Measurements from ENCODE around the gene ZDHHC4. TPM values are rescaled to one million over a fixed set of nuclear protein-coding genes. Genes with fewer than 3 reads are reported as not detected.

Gene ZDHHC4
- total and polyA plus RNA-seq, 2 of the 13 experiments (the other 11 are each of a cell fraction or from before 2014, with no cell fraction given) = 83.2 to 188 TPM

DNA sequence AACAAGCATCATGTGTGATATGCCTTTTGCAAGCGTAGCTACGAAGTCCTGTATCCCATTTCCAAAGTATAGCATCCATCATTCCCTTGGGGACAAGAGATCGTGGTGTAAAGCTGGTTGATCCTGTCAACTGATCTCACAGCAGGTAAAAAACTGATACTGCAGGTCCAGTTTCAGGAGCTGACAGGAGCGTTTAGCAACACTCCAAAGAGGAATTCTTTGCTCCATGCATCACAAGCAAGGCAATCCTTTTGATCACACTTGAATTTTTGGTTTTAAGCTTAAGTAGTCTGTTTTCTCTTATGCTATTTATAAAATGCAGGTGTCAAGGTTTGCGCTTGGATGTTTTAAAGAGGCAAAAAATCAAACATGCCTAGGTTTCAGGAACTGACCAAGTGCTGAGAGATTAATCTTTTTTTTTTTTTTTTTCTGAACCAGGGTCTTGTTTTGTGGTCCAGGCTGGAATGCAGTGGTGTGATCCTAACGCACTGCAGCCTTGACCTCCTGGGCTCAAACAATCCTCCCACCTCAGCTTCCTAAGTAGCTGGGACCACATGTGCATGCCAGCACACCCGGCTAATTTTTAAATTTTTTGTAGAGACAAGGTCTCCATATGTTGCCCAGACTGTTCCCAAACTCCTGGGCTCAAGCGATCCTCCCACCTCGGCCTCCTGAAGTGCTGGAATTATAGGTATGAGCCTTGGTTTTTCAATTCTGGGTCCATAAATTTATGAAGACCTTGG lies 1.8 kb upstream of the ZDHHC4 start (continued):
- TF ChIP-seq, protein P1, sequence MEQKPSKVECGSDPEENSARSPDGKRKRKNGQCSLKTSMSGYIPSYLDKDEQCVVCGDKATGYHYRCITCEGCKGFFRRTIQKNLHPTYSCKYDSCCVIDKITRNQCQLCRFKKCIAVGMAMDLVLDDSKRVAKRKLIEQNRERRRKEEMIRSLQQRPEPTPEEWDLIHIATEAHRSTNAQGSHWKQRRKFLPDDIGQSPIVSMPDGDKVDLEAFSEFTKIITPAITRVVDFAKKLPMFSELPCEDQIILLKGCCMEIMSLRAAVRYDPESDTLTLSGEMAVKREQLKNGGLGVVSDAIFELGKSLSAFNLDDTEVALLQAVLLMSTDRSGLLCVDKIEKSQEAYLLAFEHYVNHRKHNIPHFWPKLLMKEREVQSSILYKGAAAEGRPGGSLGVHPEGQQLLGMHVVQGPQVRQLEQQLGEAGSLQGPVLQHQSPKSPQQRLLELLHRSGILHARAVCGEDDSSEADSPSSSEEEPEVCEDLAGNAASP (CRISPR knock-in tag; IDR thresholded peaks at IDR 0.05; ENCODE audit: borderline replicate concordance) = peak; percentile 47; the same call in 1 of the 2 replicates
- TF ChIP-seq, protein P2, sequence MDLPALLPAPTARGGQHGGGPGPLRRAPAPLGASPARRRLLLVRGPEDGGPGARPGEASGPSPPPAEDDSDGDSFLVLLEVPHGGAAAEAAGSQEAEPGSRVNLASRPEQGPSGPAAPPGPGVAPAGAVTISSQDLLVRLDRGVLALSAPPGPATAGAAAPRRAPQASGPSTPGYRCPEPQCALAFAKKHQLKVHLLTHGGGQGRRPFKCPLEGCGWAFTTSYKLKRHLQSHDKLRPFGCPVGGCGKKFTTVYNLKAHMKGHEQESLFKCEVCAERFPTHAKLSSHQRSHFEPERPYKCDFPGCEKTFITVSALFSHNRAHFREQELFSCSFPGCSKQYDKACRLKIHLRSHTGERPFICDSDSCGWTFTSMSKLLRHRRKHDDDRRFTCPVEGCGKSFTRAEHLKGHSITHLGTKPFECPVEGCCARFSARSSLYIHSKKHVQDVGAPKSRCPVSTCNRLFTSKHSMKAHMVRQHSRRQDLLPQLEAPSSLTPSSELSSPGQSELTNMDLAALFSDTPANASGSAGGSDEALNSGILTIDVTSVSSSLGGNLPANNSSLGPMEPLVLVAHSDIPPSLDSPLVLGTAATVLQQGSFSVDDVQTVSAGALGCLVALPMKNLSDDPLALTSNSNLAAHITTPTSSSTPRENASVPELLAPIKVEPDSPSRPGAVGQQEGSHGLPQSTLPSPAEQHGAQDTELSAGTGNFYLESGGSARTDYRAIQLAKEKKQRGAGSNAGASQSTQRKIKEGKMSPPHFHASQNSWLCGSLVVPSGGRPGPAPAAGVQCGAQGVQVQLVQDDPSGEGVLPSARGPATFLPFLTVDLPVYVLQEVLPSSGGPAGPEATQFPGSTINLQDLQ (CRISPR knock-in tag; IDR thresholded peaks at IDR 0.05) = no peak
- no peak for TF ChIP-seq ZSCAN9 (CRISPR knock-in tag; IDR thresholded peaks at IDR 0.05; ENCODE audit: borderline replicate concordance)
- TF ChIP-seq ZMAT3 (CRISPR knock-in tag; conservative IDR thresholded peaks at IDR 0.05) = no peak
- TF ChIP-seq, protein P3, sequence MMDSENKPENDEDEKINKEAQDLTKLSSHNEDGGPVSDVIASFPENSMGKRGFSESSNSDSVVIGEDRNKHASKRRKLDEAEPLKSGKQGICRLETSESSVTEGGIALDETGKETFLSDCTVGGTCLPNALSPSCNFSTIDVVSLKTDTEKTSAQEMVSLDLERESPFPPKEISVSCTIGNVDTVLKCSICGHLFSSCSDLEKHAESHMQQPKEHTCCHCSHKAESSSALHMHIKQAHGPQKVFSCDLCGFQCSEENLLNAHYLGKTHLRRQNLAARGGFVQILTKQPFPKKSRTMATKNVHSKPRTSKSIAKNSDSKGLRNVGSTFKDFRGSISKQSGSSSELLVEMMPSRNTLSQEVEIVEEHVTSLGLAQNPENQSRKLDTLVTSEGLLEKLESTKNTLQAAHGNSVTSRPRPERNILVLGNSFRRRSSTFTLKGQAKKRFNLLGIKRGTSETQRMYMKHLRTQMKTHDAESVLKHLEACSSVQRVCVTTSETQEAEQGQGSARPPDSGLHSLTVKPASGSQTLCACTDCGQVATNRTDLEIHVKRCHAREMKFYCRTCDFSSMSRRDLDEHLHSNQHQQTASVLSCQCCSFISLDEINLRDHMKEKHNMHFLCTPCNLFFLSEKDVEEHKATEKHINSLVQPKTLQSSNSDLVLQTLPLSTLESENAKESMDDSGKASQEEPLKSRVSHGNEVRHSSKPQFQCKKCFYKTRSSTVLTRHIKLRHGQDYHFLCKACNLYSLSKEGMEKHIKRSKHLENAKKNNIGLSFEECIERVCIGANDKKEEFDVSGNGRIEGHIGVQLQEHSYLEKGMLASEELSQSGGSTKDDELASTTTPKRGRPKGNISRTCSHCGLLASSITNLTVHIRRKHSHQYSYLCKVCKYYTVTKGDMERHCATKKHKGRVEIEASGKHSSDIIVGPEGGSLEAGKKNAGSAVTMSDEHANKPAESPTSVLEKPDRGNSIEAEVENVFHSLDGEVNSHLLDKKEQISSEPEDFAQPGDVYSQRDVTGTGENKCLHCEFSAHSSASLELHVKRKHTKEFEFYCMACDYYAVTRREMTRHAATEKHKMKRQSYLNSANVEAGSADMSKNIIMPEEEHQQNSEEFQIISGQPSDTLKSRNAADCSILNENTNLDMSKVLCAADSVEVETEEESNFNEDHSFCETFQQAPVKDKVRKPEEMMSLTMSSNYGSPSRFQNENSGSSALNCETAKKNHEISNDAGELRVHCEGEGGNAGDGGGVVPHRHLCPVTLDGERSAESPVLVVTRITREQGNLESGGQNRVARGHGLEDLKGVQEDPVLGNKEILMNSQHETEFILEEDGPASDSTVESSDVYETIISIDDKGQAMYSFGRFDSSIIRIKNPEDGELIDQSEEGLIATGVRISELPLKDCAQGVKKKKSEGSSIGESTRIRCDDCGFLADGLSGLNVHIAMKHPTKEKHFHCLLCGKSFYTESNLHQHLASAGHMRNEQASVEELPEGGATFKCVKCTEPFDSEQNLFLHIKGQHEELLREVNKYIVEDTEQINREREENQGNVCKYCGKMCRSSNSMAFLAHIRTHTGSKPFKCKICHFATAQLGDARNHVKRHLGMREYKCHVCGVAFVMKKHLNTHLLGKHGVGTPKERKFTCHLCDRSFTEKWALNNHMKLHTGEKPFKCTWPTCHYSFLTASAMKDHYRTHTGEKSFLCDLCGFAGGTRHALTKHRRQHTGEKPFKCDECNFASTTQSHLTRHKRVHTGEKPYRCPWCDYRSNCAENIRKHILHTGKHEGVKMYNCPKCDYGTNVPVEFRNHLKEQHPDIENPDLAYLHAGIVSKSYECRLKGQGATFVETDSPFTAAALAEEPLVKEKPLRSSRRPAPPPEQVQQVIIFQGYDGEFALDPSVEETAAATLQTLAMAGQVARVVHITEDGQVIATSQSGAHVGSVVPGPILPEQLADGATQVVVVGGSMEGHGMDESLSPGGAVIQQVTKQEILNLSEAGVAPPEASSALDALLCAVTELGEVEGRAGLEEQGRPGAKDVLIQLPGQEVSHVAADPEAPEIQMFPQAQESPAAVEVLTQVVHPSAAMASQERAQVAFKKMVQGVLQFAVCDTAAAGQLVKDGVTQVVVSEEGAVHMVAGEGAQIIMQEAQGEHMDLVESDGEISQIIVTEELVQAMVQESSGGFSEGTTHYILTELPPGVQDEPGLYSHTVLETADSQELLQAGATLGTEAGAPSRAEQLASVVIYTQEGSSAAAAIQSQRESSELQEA (CRISPR knock-in tag; IDR thresholded peaks at IDR 0.05; ENCODE audit: not compliant biosample characterization) = no peak
- peak; percentile 65; the same call in 1 of the 2 replicates for TF ChIP-seq MYC (CRISPR knock-in tag; IDR thresholded peaks at IDR 0.05; ENCODE audit: borderline replicate concordance)
- TF ChIP-seq, protein P4, sequence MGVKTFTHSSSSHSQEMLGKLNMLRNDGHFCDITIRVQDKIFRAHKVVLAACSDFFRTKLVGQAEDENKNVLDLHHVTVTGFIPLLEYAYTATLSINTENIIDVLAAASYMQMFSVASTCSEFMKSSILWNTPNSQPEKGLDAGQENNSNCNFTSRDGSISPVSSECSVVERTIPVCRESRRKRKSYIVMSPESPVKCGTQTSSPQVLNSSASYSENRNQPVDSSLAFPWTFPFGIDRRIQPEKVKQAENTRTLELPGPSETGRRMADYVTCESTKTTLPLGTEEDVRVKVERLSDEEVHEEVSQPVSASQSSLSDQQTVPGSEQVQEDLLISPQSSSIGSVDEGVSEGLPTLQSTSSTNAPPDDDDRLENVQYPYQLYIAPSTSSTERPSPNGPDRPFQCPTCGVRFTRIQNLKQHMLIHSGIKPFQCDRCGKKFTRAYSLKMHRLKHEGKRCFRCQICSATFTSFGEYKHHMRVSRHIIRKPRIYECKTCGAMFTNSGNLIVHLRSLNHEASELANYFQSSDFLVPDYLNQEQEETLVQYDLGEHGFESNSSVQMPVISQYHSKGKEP (CRISPR knock-in tag; IDR thresholded peaks at IDR 0.05) = no peak
- TF ChIP-seq MAX (IDR thresholded peaks at IDR 0.05) = peak; percentile 75
- TF ChIP-seq ZBTB3 (CRISPR knock-in tag; IDR thresholded peaks at IDR 0.05; ENCODE audit: borderline replicate concordance, low read depth) = no peak
- no peak for TF ChIP-seq NFKB2 (CRISPR knock-in tag; IDR thresholded peaks at IDR 0.05; ENCODE audit: borderline replicate concordance)
- no peak for TF ChIP-seq ZNF660 (CRISPR knock-in tag; IDR thresholded peaks at IDR 0.05; ENCODE audit: borderline replicate concordance, low read depth)
- TF ChIP-seq, protein P5, sequence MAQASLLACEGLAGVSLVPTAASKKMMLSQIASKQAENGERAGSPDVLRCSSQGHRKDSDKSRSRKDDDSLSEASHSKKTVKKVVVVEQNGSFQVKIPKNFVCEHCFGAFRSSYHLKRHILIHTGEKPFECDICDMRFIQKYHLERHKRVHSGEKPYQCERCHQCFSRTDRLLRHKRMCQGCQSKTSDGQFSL (CRISPR knock-in tag; IDR thresholded peaks at IDR 0.05) = no peak
- TF ChIP-seq ZNF317 (CRISPR knock-in tag; IDR thresholded peaks at IDR 0.05) = no peak
